ENCODE results near the gene CCDC27.

Gene CCDC27

DNA sequence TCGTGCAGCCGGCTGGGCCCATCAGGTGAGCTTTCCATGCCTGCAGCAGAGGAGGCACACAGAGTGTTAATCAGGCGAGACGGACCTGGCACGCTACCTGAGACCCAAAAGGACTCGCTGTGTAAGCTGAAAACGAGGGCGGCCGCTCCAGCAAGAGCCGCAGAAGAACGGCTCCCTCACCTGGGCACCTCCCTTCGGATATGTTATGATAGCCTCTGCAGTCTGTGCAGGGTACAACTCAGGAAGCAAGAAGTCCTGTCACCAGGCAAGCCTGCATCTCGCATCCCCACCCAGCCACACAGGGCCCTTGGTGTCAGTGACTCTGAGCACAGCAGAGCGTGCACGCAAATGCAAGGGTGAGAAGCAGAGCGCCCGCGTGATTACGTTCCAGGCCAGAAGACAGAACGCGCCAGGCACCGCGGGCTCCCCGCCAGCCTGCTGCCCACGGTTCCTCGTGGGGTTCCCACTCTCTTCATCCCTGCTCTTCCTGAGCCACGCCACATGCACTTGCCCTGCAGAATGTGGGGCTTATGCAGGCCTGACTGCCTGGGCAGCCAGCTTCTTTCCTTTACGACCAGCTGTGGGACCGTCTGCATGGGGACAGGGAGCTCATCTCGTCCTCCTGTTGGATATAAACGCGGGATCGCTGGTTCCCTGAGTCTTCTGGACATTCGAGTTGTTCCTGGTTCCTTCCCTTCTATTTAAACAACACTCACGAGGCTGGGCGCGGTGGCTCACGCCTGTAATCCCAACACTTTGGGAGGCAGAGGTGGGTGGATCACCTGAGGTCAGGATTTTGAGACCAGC, 64.3 kb downstream of the CCDC27 start:
- TF ChIP-seq, protein P1, sequence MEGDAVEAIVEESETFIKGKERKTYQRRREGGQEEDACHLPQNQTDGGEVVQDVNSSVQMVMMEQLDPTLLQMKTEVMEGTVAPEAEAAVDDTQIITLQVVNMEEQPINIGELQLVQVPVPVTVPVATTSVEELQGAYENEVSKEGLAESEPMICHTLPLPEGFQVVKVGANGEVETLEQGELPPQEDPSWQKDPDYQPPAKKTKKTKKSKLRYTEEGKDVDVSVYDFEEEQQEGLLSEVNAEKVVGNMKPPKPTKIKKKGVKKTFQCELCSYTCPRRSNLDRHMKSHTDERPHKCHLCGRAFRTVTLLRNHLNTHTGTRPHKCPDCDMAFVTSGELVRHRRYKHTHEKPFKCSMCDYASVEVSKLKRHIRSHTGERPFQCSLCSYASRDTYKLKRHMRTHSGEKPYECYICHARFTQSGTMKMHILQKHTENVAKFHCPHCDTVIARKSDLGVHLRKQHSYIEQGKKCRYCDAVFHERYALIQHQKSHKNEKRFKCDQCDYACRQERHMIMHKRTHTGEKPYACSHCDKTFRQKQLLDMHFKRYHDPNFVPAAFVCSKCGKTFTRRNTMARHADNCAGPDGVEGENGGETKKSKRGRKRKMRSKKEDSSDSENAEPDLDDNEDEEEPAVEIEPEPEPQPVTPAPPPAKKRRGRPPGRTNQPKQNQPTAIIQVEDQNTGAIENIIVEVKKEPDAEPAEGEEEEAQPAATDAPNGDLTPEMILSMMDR (IDR thresholded peaks at IDR 0.05; ENCODE audit: low read depth, low read length, missing control alignments), result no peak
- no peak for DNase-seq (ENCODE audit: extremely low read depth, low read depth)
- no peak overlapping the region for H3K4me3 ChIP-seq (replicated peaks; ENCODE audit: low read depth, low read length)

DNA sequence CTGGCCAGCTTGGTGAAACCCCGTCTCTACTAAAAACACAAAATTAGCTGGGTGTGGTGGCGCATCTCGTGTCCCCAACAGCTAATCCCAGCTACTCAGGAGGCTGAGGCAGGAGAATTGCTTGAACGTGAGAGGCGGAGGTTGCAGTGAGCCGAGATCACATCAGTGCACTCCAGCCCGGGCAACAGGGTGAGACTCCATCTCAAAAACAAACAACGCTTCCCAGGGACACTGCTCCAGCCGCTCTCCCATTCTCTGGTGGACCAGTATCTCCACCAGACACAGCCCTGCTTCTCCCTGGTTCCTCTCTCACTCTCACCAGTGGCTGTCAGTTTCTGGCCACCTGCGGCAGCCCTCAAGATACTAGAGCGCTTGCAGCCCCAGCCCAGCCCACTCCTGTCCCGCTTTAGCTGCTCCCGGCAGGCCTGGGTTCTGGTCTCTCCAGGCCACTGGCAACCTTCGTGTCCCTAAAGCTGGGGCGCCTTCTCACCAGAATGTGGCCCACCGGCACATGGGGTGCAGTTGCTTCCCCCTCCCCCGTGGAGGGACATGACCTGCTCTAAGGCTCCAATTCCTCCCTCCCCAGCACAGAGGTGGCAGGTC, 65.0 kb downstream of the CCDC27 start:
- TF ChIP-seq, protein P1 (IDR thresholded peaks at IDR 0.05; ENCODE audit: low read depth, low read length, missing control alignments), result no peak
- no peak overlapping the region for H3K4me3 ChIP-seq (replicated peaks; ENCODE audit: low read depth, low read length)
- no peak for DNase-seq (ENCODE audit: extremely low read depth, low read depth)

- DNase-seq (ENCODE audit: extremely low read depth, low read depth), result no peak
- no peak overlapping the region for H3K4me3 ChIP-seq (replicated peaks; ENCODE audit: low read depth, low read length)
- TF ChIP-seq, protein P1 (IDR thresholded peaks at IDR 0.05; ENCODE audit: low read depth, low read length, missing control alignments), result no peak
Observed at GRCh38 chr1:3817821-3818597, 65.8 kb downstream of the CCDC27 start.

DNA sequence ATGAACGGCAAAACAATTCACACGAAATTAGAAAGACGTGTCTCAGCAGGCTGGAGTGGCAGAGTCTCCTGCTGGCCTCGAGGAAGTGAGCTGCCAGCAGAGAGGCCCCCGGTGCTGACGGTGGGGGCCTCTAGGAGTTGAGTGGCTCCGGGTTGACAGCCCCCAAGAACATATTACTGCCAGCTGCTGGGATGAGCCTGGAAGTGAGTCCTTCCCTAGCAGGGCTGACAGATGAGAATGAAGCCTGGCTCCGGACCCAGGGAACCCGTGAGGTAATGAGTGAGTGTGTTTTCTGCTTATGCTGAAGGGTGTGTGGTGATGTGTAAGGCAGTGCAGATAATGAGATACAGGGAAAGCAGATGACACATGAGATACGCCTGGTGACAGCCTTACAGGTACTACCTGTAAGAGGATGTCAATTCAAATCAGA, 67.5 kb downstream of the CCDC27 start:
- H3K4me3 ChIP-seq (replicated peaks; ENCODE audit: low read depth, low read length), result no peak overlapping the region
- DNase-seq (ENCODE audit: extremely low read depth, low read depth), result no peak
- TF ChIP-seq, protein P1 (IDR thresholded peaks at IDR 0.05; ENCODE audit: low read depth, low read length, missing control alignments), result no peak

DNA sequence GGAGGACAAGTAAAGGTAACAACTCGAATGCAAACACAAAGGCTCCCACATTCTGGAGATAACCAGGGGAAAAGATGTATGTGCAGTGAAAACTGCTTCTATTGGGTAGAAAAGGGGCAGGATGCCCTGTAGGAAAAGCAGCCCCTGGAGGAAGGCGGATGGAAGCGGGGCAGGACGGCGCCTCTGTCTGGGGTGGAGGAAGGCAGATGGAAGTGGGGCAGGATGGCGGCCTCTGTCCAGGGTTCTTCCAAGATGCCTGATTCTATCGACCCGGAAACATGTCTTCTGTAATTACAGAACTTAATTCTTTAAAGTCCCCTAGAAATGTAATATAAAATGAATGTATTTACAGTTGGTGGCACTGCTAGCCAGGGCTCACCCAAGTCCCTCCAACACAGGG, 68.1 kb downstream of the CCDC27 start:
- no peak overlapping the region for H3K4me3 ChIP-seq (replicated peaks; ENCODE audit: low read depth, low read length)
- DNase-seq (ENCODE audit: extremely low read depth, low read depth), result no peak

DNA sequence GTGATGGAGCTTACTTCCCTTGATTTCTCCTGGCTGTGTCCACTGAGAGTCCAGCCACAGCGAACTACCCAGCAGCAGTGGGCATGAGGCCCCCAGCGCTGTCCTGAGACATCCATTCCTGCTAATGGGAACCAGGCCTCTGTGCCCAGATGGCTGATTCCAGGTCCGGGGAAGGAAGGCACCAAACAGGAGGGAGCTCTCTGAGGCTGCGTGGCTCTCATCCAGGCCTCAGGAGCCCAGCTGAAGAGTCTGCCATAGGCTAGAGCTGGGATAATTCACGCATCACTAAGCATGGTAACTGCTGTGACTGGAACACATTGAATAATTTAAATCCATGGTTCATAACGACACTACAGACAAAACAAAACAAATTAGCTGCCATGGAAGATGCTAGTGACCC, 68.8 kb downstream of the CCDC27 start:
- TF ChIP-seq, protein P1 (IDR thresholded peaks at IDR 0.05; ENCODE audit: low read depth, low read length, missing control alignments), result no peak
- no peak for DNase-seq (ENCODE audit: extremely low read depth, low read depth)
- H3K4me3 ChIP-seq (replicated peaks; ENCODE audit: low read depth, low read length), result no peak overlapping the region

More for the DNA sequence above, 68.1 kb downstream of the CCDC27 start:
- TF ChIP-seq, protein P1 (IDR thresholded peaks at IDR 0.05; ENCODE audit: low read depth, low read length, missing control alignments), result no peak

Measured in HFF-Myc (cell line).